Calu3 (cell line): ENCODE measurements around the gene EFNA4. TPM values are rescaled to one million over a fixed set of nuclear protein-coding genes. Genes with fewer than 3 reads are reported as not detected.
"Not testable (repeated sequence)": the region's sequence is repeated elsewhere in the genome, so short reads cannot be mapped to it uniquely, and the experiment has no call there.

ENCODE experiments used
- BruUV-seq: library from RNA; stranded (reverse); fragments of 400-500 nt; replicated peaks from 2 replicates; lab custom pipeline; 2021; lab: Mats Ljungman, UMichigan
- CTCF ChIA-PET: fragments of 300-600 bp; sonication (Branson Sonifier 250); formaldehyde crosslinking; loops from one replicate; lab custom pipeline; 2022; ENCODE audit warnings: antibody characterized with exemption; lab: Charles Lee
- DNase-seq: peaks from one replicate; pipeline ENCODE4 v3.0.0; 2022
- H3K27ac Mint-ChIP-seq: one replicate; pipeline ENCODE4 v1.8.0; 2022; ENCODE audit warnings: mixed read lengths; ENCODE audit not compliant: unreplicated experiment
- H3K27me3 Mint-ChIP-seq: one replicate; pipeline ENCODE4 v1.8.0; 2022; ENCODE audit warnings: mixed read lengths; ENCODE audit not compliant: unreplicated experiment
- H3K36me3 Mint-ChIP-seq: one replicate; pipeline ENCODE4 v1.8.0; 2022; ENCODE audit warnings: mild to moderate bottlenecking, moderate library complexity, mixed read lengths; ENCODE audit not compliant: insufficient read depth, unreplicated experiment
- H3K4me1 Mint-ChIP-seq: one replicate; pipeline ENCODE4 v1.8.0; 2022; ENCODE audit warnings: mild to moderate bottlenecking, low read depth, mixed read lengths; ENCODE audit not compliant: unreplicated experiment
- H3K4me3 Mint-ChIP-seq: one replicate; pipeline ENCODE4 v1.8.0; 2022; ENCODE audit warnings: mild to moderate bottlenecking, low read depth, moderate library complexity, mixed read lengths; ENCODE audit not compliant: unreplicated experiment
- H3K9me3 Mint-ChIP-seq: one replicate; pipeline ENCODE4 v1.8.0; 2022; ENCODE audit warnings: low read depth, mixed read lengths; ENCODE audit not compliant: unreplicated experiment
- intact Hi-C: fragments of 100-400 bp; cut with micrococcal nuclease; formaldehyde crosslinking; loops from one replicate; pipeline ENCODE4 v1.10.0; 2022; ENCODE audit not compliant: unreplicated experiment
- total RNA-seq: library from RNA; stranded (reverse); gene quantifications from 2 replicates; pipeline ENCODE4 v1.2.3, GENCODE V29; 2022
- TF ChIP-seq, protein P1 (sequence below): fragments of 200-600 bp; IDR thresholded peaks from one replicate; pipeline ENCODE4 v1.8.0; 2022; ENCODE audit warnings: antibody characterized with exemption; ENCODE audit not compliant: unreplicated experiment

EFNA4 gene
- total RNA-seq, 1 experiment from 2014 or later = 13.9 TPM

DNA sequence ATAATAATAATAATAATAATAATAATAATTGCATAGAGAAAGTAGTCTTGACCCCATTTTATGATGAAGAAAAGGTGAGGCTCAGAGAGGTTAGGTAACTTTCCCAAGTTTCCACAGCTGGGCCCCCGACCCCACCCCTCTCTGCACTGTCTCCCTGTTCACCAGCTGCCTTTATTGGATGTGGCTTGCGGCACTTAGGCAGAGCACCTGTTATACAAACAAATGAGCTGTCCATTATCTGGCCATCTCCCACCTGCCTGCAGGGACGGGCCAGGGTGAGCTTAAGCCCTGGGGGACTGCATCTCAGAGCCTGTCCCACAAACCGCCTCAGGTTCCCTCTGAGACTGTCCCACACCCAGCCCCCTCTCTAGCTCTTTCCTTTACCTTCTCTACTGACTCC lies 54.1 kb downstream of the EFNA4 start:
- DNase-seq = no peak
- H3K27me3 Mint-ChIP-seq = peaks cover 43% of the 10 kb centered on the region
- BruUV-seq = no TSS peak
- H3K36me3 Mint-ChIP-seq = no peaks in the 10 kb centered on the region
- intact Hi-C loops = no loop called here
- TF ChIP-seq, protein P1, sequence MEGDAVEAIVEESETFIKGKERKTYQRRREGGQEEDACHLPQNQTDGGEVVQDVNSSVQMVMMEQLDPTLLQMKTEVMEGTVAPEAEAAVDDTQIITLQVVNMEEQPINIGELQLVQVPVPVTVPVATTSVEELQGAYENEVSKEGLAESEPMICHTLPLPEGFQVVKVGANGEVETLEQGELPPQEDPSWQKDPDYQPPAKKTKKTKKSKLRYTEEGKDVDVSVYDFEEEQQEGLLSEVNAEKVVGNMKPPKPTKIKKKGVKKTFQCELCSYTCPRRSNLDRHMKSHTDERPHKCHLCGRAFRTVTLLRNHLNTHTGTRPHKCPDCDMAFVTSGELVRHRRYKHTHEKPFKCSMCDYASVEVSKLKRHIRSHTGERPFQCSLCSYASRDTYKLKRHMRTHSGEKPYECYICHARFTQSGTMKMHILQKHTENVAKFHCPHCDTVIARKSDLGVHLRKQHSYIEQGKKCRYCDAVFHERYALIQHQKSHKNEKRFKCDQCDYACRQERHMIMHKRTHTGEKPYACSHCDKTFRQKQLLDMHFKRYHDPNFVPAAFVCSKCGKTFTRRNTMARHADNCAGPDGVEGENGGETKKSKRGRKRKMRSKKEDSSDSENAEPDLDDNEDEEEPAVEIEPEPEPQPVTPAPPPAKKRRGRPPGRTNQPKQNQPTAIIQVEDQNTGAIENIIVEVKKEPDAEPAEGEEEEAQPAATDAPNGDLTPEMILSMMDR = no peak
- H3K27ac Mint-ChIP-seq = no peak overlapping the region
- H3K9me3 Mint-ChIP-seq = no peaks in the 10 kb centered on the region
- no peak overlapping the region for H3K4me3 Mint-ChIP-seq
- CTCF ChIA-PET = interaction anchor here (0.7 kb wide), 1 partner anchor 8 kb away, joined by 3 read pairs; no protein-coding TSS in a partner anchor
- peaks cover 7% of the 10 kb centered on the region for H3K4me1 Mint-ChIP-seq

DNA sequence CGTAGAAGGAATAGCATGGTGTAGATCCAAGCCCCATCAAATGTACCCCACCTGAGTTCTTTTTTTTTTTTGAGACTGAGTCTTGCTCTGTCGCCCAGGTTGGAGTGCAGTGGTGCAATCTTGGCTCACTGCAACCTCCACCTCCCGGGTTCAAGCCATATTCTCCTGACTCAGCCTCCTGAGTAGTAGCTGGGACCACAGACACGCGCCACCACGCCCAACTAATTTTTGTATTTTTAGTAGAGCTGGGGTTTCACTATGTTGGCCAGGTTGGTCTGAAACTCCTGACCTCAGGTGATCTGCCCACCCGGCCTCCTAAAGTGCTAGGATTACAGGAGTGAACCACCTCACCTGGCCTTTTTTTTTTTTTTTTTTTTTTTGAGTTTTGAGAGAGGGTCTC lies 54.5 kb downstream of the EFNA4 start:
- H3K36me3 Mint-ChIP-seq, CTCF ChIA-PET, H3K4me3 Mint-ChIP-seq, BruUV-seq, H3K4me1 Mint-ChIP-seq, H3K9me3 Mint-ChIP-seq, DNase-seq, H3K27ac Mint-ChIP-seq, intact Hi-C loops: not testable (repeated sequence)
- H3K27me3 Mint-ChIP-seq = peaks cover 43% of the 10 kb centered on the region

Other genes with a start within 250 kb of the EFNA4 start
- 0.27 TPM in 1 of 2 replicates, not detected in the other for gene KCNN3, start 193.5 kb upstream of the EFNA4 start, total RNA-seq
- gene PMVK, start 127.0 kb upstream of the EFNA4 start, total RNA-seq = 43.0 and 47.3 TPM in 2 replicates
- 48.1 and 49.6 TPM in 2 replicates for gene PBXIP1, start 107.6 kb upstream of the EFNA4 start, total RNA-seq
- 43.6 and 45.6 TPM in 2 replicates for gene PYGO2, start 102.0 kb upstream of the EFNA4 start, total RNA-seq
- gene SHC1, start 93.0 kb upstream of the EFNA4 start, total RNA-seq = 73.5 and 77.5 TPM in 2 replicates
- gene CKS1B, start 89.1 kb upstream of the EFNA4 start, total RNA-seq = 182 and 230 TPM in 2 replicates
- 74.3 and 75.1 TPM in 2 replicates for gene FLAD1, start 80.4 kb upstream of the EFNA4 start, total RNA-seq
- gene LENEP, start 70.2 kb upstream of the EFNA4 start, total RNA-seq = 1.1 and 1.5 TPM in 2 replicates
- 64.7 and 64.9 TPM in 2 replicates for gene ZBTB7B, start 60.9 kb upstream of the EFNA4 start, total RNA-seq
- gene DCST2, start 30.0 kb upstream of the EFNA4 start, total RNA-seq = 1.4 and 1.5 TPM in 2 replicates
- 0.17 TPM in 1 of 2 replicates, not detected in the other for gene DCST1, start 29.9 kb upstream of the EFNA4 start, total RNA-seq
- gene ADAM15, start 12.4 kb upstream of the EFNA4 start, total RNA-seq = 99.1 and 103 TPM in 2 replicates
- 1.7 and 3.4 TPM in 2 replicates for gene EFNA3, start 15.1 kb downstream of the EFNA4 start, total RNA-seq
- 33.7 and 41.7 TPM in 2 replicates for gene EFNA1, start 64.1 kb downstream of the EFNA4 start, total RNA-seq
- gene SLC50A1, start 72.1 kb downstream of the EFNA4 start, total RNA-seq = 68.5 and 72.0 TPM in 2 replicates
- 38.7 and 41.1 TPM in 2 replicates for gene DPM3, start 76.8 kb downstream of the EFNA4 start, total RNA-seq
- 236 TPM in 2 replicates for gene KRTCAP2, start 109.6 kb downstream of the EFNA4 start, total RNA-seq
- 1.1 and 1.8 TPM in 2 replicates for gene TRIM46, start 110.1 kb downstream of the EFNA4 start, total RNA-seq
- 36.8 and 41.9 TPM in 2 replicates for gene THBS3, start 144.2 kb downstream of the EFNA4 start, total RNA-seq
- gene MTX1, start 145.0 kb downstream of the EFNA4 start, total RNA-seq = 58.9 and 60.0 TPM in 2 replicates
- 25.2 and 25.9 TPM in 2 replicates for gene ENTREP3, start 191.7 kb downstream of the EFNA4 start, total RNA-seq
- gene SCAMP3, start 198.6 kb downstream of the EFNA4 start, total RNA-seq = 85.1 and 104 TPM in 2 replicates
- 78.5 and 79.4 TPM in 2 replicates for gene CLK2, start 209.8 kb downstream of the EFNA4 start, total RNA-seq
- 11.8 and 19.6 TPM in 2 replicates for gene HCN3, start 213.7 kb downstream of the EFNA4 start, total RNA-seq
- not detected in 2 replicates for gene PKLR, start 237.7 kb downstream of the EFNA4 start, total RNA-seq
- gene FDPS, start 245.1 kb downstream of the EFNA4 start, total RNA-seq = 329 and 410 TPM in 2 replicates